Liver (tissue), 9 donors: ENCODE measurements around the gene COMP. TPM values are rescaled to one million over a fixed set of nuclear protein-coding genes. Genes with fewer than 3 reads are reported as not detected.

ENCODE experiments used
- DNase-seq: peaks from one replicate; pipeline ENCODE4 v3.0.0-alpha.2; 2017; ENCODE audit warnings: low spot score
- H3K27ac ChIP-seq, 2 donors: one replicate each; pipeline ENCODE4 v1.7.0; 2013; ENCODE audit warnings: inconsistent platforms in 2 of 2, low read length in 2 of 2, control low read depth in 1 of 2, low read depth in 1 of 2, mild to moderate bottlenecking in 1 of 2
- H3K27me3 ChIP-seq, 4 donors: one replicate each; pipeline versions ENCODE4 v1.6.1 to v1.7.0; 2013; ENCODE audit warnings: low read length in 3 of 4, inconsistent platforms in 1 of 4, mild to moderate bottlenecking in 1 of 4, moderate library complexity in 1 of 4; ENCODE audit not compliant: control insufficient read depth in 4 of 4, insufficient read depth in 4 of 4
- H3K36me3 ChIP-seq, 4 donors: one replicate each; pipeline versions ENCODE4 v1.6.1 to v1.7.0; 2013; ENCODE audit warnings: low read length in 3 of 4, mild to moderate bottlenecking in 3 of 4, low read depth in 1 of 4, moderate library complexity in 1 of 4; ENCODE audit not compliant: control insufficient read depth in 4 of 4, insufficient read depth in 3 of 4
- H3K4me1 ChIP-seq, 4 donors: one replicate each; pipeline versions ENCODE4 v1.6.1 to v1.7.0; 2013; ENCODE audit warnings: low read length in 3 of 4, mild to moderate bottlenecking in 3 of 4, moderate library complexity in 1 of 4; ENCODE audit not compliant: control insufficient read depth in 4 of 4, insufficient read depth in 4 of 4
- H3K4me3 ChIP-seq, 3 donors: one replicate each; pipeline versions ENCODE4 v1.6.1 to v1.7.0; 2013; ENCODE audit warnings: low read length in 3 of 3, control low read depth in 1 of 3, low read depth in 1 of 3, mild to moderate bottlenecking in 1 of 3
- H3K9ac ChIP-seq, 2 donors: one replicate each; pipeline ENCODE4 v1.7.0; 2013; ENCODE audit warnings: low read length in 2 of 2, mild to moderate bottlenecking in 2 of 2, moderate library complexity in 2 of 2, control low read depth in 1 of 2, low read depth in 1 of 2
- H3K9me3 ChIP-seq, 4 donors: one replicate each; pipeline versions ENCODE4 v1.6.1 to v1.7.0; 2013; ENCODE audit warnings: low read length in 3 of 4; ENCODE audit not compliant: control insufficient read depth in 4 of 4
- CTCF ChIP-seq: fragments of 150-350 bp; IDR thresholded peaks from 2 replicates; pipeline ENCODE4 v1.5.1; 2017; ENCODE audit warnings: improper control_type of control experiment, low read depth, low read length; ENCODE audit not compliant: missing input control
- EGR1 ChIP-seq, 2 donors: IDR thresholded peaks; 2 replicates each; pipeline ENCODE4 v1.6.1; 2016 to 2018; ENCODE audit warnings: antibody characterized with exemption in 2 of 2, low read depth in 2 of 2
- FOXA1 ChIP-seq: IDR thresholded peaks from 2 replicates; pipeline ENCODE4 v1.6.1; 2016; ENCODE audit warnings: antibody characterized with exemption
- FOXA2 ChIP-seq: IDR thresholded peaks from 2 replicates; pipeline ENCODE4 v1.6.1; 2016; ENCODE audit warnings: antibody characterized with exemption
- HNF4G ChIP-seq: IDR thresholded peaks from 2 replicates; pipeline ENCODE4 v1.6.1; 2016; ENCODE audit warnings: antibody characterized with exemption
- JUND ChIP-seq, 2 donors: IDR thresholded peaks; 2 replicates each; pipeline ENCODE4 v1.6.1; 2016; ENCODE audit warnings: antibody characterized with exemption in 2 of 2
- MAX ChIP-seq: IDR thresholded peaks from 2 replicates; pipeline ENCODE4 v1.6.1; 2016; ENCODE audit warnings: antibody characterized with exemption
- NR2F2 ChIP-seq: IDR thresholded peaks from 2 replicates; pipeline ENCODE4 v1.6.1; 2016; ENCODE audit warnings: antibody characterized with exemption
- RXRA ChIP-seq, 2 donors: IDR thresholded peaks; 2 replicates each; pipeline ENCODE4 v1.6.1; 2017 to 2018; ENCODE audit warnings: antibody characterized with exemption in 2 of 2, mild to moderate bottlenecking in 1 of 2
- SP1 ChIP-seq: IDR thresholded peaks from 2 replicates; pipeline ENCODE4 v1.6.1; 2018; ENCODE audit warnings: antibody characterized with exemption, mild to moderate bottlenecking
- TAF1 ChIP-seq: conservative IDR thresholded peaks from 2 replicates; pipeline ENCODE4 v1.6.1; 2016; ENCODE audit warnings: antibody characterized with exemption, mild to moderate bottlenecking
- YY1 ChIP-seq: IDR thresholded peaks from 2 replicates; pipeline ENCODE4 v1.6.1; 2016; ENCODE audit warnings: antibody characterized with exemption, mild to moderate bottlenecking
- WGBS: extraction: QIAGEN DNeasy Blood & Tissue Kit; methylation state at CpG from one replicate; pipeline ENCODE4 v1.1.7; 2013; 5-methylcytosine and 5-hydroxymethylcytosine counted together
- polyA plus RNA-seq, 2 donors: library from polyadenylated mRNA; stranded (reverse) in 1 of 2; unstranded in 1 of 2; fragments of 200-250 nt in 1 of 2; fragments of >200 nt in 1 of 2; fragmentation: Nextera tagmentation in 1 of 2; extraction: Ambion mirVana in 1 of 2; gene quantifications; one replicate each; pipeline versions ENCODE4 v1.2.1 to v1.2.3, GENCODE V29; 2013 to 2015
- total RNA-seq, 2 donors: library from RNA; depleted of rRNA; stranded (reverse); fragments of >200 nt; gene quantifications; one replicate each; pipeline ENCODE4 v1.2.3, GENCODE V29; 2014
- TF ChIP-seq, protein P1 (sequence below): IDR thresholded peaks from 2 replicates; pipeline ENCODE4 v1.6.1; 2016; ENCODE audit warnings: antibody characterized with exemption
- TF ChIP-seq, protein P2 (sequence below): IDR thresholded peaks from 2 replicates; pipeline ENCODE4 v1.6.1; 2016; ENCODE audit warnings: antibody characterized with exemption
- TF ChIP-seq, protein P3 (sequence below): IDR thresholded peaks from 2 replicates; pipeline ENCODE4 v1.6.1; 2016; ENCODE audit warnings: antibody characterized with exemption, mild to moderate bottlenecking
- donor health status: healthy.
- donor health status: healthy.
- donor health status: healthy.
- donor health status: healthy.
- donor health status: healthy.

The COMP gene
- total and polyA plus RNA-seq, 4 donors = 0.03 to 0.17 TPM; not detected in 2

DNA sequence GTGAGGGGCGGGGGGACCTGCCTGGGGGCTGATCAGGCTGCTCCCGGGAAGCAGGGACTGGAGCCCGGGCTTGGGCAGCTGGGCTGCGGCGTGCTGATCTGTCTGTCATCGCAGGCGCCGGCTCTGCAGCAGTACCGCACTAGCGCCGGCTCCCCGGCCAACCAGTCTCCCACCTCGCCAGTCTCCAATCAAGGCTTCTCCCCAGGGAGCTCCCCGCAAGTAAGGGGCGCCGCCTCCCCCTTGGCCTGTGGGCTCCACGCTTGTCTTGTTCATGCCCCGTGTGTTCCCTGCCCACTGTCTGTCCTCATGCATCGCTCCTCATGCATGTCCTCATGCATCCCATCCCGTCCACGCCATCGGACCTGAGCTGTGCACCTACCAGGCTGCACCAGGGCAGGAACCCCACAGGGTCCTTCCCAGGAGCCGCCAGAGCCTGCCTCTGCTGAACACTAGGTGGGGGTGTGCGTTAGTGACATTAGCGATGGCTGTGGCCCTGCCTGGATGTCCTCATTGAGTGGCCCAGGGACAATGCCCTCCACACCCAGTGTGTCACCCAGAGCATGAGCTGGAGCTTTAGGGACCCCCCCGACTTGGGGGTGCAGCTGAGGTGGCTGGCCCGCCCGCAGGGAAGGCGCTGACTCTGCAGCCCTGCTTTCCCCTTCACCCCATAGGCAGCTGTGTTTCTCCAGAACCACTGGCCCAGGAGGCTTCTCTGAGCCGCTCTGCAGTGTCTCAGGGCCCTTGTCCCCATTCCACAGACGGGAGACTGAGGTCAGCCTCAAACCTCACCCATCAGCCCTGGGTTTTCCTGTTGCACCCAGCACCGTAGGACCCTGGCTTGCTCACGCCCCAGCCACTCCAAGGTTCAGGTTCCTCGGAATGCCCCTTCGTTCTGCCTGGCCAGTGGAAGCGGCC lies 19.5 kb downstream of the COMP start:
- TF ChIP-seq TAF1 (no peak), FOXA1 (no peak), SP1 (no peak), NR2F2 (no peak), RXRA (IDR thresholded peaks at IDR 0.05) (no peak), CTCF (no peak), YY1 (no peak), EGR1 (IDR thresholded peaks at IDR 0.05; ENCODE audit: low read depth in 2 of 2) (no peak), HNF4G (no peak), MAX (no peak), JUND (IDR thresholded peaks at IDR 0.05) (no peak), FOXA2 (no peak)
- TF ChIP-seq, protein P1, sequence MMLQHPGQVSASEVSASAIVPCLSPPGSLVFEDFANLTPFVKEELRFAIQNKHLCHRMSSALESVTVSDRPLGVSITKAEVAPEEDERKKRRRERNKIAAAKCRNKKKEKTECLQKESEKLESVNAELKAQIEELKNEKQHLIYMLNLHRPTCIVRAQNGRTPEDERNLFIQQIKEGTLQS = no peak
- TF ChIP-seq, protein P2, sequence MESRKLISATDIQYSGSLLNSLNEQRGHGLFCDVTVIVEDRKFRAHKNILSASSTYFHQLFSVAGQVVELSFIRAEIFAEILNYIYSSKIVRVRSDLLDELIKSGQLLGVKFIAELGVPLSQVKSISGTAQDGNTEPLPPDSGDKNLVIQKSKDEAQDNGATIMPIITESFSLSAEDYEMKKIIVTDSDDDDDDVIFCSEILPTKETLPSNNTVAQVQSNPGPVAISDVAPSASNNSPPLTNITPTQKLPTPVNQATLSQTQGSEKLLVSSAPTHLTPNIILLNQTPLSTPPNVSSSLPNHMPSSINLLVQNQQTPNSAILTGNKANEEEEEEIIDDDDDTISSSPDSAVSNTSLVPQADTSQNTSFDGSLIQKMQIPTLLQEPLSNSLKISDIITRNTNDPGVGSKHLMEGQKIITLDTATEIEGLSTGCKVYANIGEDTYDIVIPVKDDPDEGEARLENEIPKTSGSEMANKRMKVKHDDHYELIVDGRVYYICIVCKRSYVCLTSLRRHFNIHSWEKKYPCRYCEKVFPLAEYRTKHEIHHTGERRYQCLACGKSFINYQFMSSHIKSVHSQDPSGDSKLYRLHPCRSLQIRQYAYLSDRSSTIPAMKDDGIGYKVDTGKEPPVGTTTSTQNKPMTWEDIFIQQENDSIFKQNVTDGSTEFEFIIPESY = no peak
- no peak overlapping the region for H3K9ac ChIP-seq
- H3K27ac ChIP-seq = no peak overlapping the region
- no peaks in the 10 kb centered on the region for H3K36me3 ChIP-seq
- no peak overlapping the region for H3K4me3 ChIP-seq
- WGBS = 94% methylated on average over 36 of the region's 36 CpGs
- no peaks in the 10 kb centered on the region for H3K9me3 ChIP-seq
- no peak for DNase-seq
- H3K4me1 ChIP-seq = no peaks in the 10 kb centered on the region
- H3K27me3 ChIP-seq = no peaks in the 10 kb centered on the region

DNA sequence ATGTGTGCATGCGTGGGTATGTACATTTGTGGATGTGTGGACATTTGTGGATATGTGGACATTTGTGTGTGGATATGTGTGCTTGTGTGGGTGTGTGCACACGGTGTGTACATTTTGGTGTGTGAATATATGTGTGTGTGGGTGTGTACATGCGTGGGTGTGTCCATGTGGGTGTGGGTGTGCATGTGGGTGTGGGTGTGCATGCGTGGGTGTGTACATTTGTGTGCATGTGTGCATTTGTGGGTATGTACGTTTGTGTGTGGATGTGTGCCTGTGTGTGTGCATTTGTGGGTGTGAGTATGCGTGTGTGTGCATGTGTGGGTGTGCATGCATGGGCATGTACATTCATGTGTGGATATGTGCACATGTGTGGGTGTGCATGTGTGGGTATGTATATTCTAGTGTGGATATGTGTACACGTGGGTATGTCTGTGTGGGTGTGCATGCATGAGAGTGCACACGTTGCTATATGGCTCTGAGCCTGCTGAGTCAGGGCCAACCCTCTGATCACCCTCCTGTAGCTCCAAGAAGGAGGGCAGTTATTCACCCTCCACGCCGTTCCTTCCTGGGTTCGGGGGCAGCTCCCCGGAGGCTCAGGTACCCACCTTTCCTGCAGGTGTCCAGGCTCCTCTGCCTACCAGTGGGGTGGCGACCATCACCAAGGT lies 20.3 kb downstream of the COMP start:
- H3K36me3 ChIP-seq = no peaks in the 10 kb centered on the region
- WGBS = 88% methylated on average over 13 of the region's 13 CpGs
- H3K27ac ChIP-seq = no peak overlapping the region
- no peaks in the 10 kb centered on the region for H3K9me3 ChIP-seq
- no peak overlapping the region for H3K4me3 ChIP-seq
- TF ChIP-seq HNF4G = no peak
- TF ChIP-seq, protein P3, sequence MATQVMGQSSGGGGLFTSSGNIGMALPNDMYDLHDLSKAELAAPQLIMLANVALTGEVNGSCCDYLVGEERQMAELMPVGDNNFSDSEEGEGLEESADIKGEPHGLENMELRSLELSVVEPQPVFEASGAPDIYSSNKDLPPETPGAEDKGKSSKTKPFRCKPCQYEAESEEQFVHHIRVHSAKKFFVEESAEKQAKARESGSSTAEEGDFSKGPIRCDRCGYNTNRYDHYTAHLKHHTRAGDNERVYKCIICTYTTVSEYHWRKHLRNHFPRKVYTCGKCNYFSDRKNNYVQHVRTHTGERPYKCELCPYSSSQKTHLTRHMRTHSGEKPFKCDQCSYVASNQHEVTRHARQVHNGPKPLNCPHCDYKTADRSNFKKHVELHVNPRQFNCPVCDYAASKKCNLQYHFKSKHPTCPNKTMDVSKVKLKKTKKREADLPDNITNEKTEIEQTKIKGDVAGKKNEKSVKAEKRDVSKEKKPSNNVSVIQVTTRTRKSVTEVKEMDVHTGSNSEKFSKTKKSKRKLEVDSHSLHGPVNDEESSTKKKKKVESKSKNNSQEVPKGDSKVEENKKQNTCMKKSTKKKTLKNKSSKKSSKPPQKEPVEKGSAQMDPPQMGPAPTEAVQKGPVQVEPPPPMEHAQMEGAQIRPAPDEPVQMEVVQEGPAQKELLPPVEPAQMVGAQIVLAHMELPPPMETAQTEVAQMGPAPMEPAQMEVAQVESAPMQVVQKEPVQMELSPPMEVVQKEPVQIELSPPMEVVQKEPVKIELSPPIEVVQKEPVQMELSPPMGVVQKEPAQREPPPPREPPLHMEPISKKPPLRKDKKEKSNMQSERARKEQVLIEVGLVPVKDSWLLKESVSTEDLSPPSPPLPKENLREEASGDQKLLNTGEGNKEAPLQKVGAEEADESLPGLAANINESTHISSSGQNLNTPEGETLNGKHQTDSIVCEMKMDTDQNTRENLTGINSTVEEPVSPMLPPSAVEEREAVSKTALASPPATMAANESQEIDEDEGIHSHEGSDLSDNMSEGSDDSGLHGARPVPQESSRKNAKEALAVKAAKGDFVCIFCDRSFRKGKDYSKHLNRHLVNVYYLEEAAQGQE = no peak
- no peak for TF ChIP-seq MAX
- DNase-seq = no peak
- no peaks in the 10 kb centered on the region for H3K4me1 ChIP-seq
- H3K9ac ChIP-seq = no peak overlapping the region
- H3K27me3 ChIP-seq = no peaks in the 10 kb centered on the region
